Activated naive CD4-positive, alpha-beta T cell treated with anti-CD3 and anti-CD28 coated beads, Interleukin-2, amount 50 U/mL, for 16 hours (primary cell): Measurements from ENCODE around the gene CD247.

Source experiments
- DNase-seq: peaks from one replicate; pipeline ENCODE4 v3.0.0-alpha.2; 2020

CD247 gene

GRCh38 chr1:167541610-167542009 lies 23.3 kb upstream of the CD247 start:
- DNase-seq = no peak

GRCh38 chr1:167541003-167541402 lies 22.7 kb upstream of the CD247 start:
- DNase-seq = no peak

- DNase-seq = no peak
These were observed 20.3 kb upstream of the CD247 start for GRCh38 chr1:167538657-167539056.

- DNase-seq = peak; percentile 55
These were observed 15.5 kb upstream of the CD247 start for GRCh38 chr1:167533851-167534300.

- no peak for DNase-seq
These were observed 14.9 kb upstream of the CD247 start for GRCh38 chr1:167532964-167533824.

GRCh38 chr1:167532375-167532774 lies 14.0 kb upstream of the CD247 start:
- no peak for DNase-seq

GRCh38 chr1:167529829-167530474 lies 11.6 kb upstream of the CD247 start:
- DNase-seq = no peak

- DNase-seq = no peak
These were observed 9.9 kb upstream of the CD247 start for GRCh38 chr1:167528057-167528728.

GRCh38 chr1:167526667-167527383 lies 8.5 kb upstream of the CD247 start:
- no peak for DNase-seq

GRCh38 chr1:167524651-167525050 lies 6.3 kb upstream of the CD247 start:
- no peak for DNase-seq

GRCh38 chr1:167522246-167522645 lies 3.9 kb upstream of the CD247 start:
- DNase-seq = no peak

GRCh38 chr1:167520711-167521206 lies 2.4 kb upstream of the CD247 start:
- no peak for DNase-seq

- DNase-seq = peak; percentile 90
These were observed 596 bp downstream of the CD247 start for GRCh38 chr1:167517535-167518330.

- peak; percentile 37 for DNase-seq
These were observed 1.6 kb downstream of the CD247 start for GRCh38 chr1:167516404-167517388.

- no peak for DNase-seq
These were observed 2.4 kb downstream of the CD247 start for GRCh38 chr1:167515893-167516321.

GRCh38 chr1:167515461-167515860 lies 2.9 kb downstream of the CD247 start:
- no peak for DNase-seq

- DNase-seq = no peak
These were observed 4.0 kb downstream of the CD247 start for GRCh38 chr1:167514288-167514687.

GRCh38 chr1:167512046-167512654 lies 6.2 kb downstream of the CD247 start:
- DNase-seq = no peak

GRCh38 chr1:167511374-167511986 lies 6.8 kb downstream of the CD247 start:
- DNase-seq = no peak

GRCh38 chr1:167510881-167511280 lies 7.4 kb downstream of the CD247 start:
- DNase-seq = no peak
